Caki2 (cell line): ENCODE measurements around the gene MT3. TPM values are rescaled to one million over a fixed set of nuclear protein-coding genes. Genes with fewer than 3 reads are reported as not detected.
"Not testable (repeated sequence)": the region's sequence is repeated elsewhere in the genome, so short reads cannot be mapped to it uniquely, and the experiment has no call there.

Experiments used
- DNase-seq: peaks from one replicate; pipeline ENCODE4 v3.0.0-alpha.2; 2015; ENCODE audit warnings: low read depth
- in situ Hi-C: cut with HindIII; loops from 2 replicates; pipeline ENCODE4 v1.10.0; 2016; ENCODE audit warnings: low sequenced_read_pairs, low pct_unique_long_range_greater_than_20kb, mixed read lengths
- total RNA-seq: library from RNA; depleted of rRNA; stranded (reverse); fragments of >200 nt; shearing (Covaris generic); gene quantifications from 2 replicates; pipeline ENCODE4 v1.2.3, GENCODE V29; 2014; ENCODE audit warnings: low replicate concordance

Gene MT3
- total RNA-seq, 1 experiment from 2014 or later, result not detected

- peak; percentile 81 for DNase-seq
- in situ Hi-C loops, result no loop called here
Measured at GRCh38 chr16:56607109-56607618, 17.8 kb downstream of the MT3 start.

GRCh38 chr16:56607675-56608042 is 18.3 kb downstream of the MT3 start:
- no peak for DNase-seq
- in situ Hi-C loops, result no loop called here

- in situ Hi-C loops, result no loop called here
- peak; percentile 94 for DNase-seq
Measured at GRCh38 chr16:56608043-56608875, 18.9 kb downstream of the MT3 start, which contains the start of gene MT2A. Gene MT2A (plus strand): TSS chr16:56608584. CDS start chr16:56608656, 72 bp downstream.

- no peak for DNase-seq
- in situ Hi-C loops, result no loop called here
Measured at GRCh38 chr16:56608876-56609462, 19.6 kb downstream of the MT3 start.

- in situ Hi-C loops, result no loop called here
- DNase-seq, result peak; percentile 65
Measured at GRCh38 chr16:56609463-56609921, 20.2 kb downstream of the MT3 start.

- peak; percentile 92 for DNase-seq
- in situ Hi-C loops, result no loop called here
Measured at GRCh38 chr16:56610017-56610608, 20.8 kb downstream of the MT3 start.

GRCh38 chr16:56610609-56611111 is 21.3 kb downstream of the MT3 start:
- no peak for DNase-seq
- in situ Hi-C loops, result no loop called here

GRCh38 chr16:56611281-56611833 is 22.0 kb downstream of the MT3 start:
- peak; percentile 89 for DNase-seq
- in situ Hi-C loops, result no loop called here

- in situ Hi-C loops, result no loop called here
- no peak for DNase-seq
Measured at GRCh38 chr16:56613706-56614105, 24.4 kb downstream of the MT3 start.

- peak; percentile 82 for DNase-seq
- in situ Hi-C loops, result no loop called here
Measured at GRCh38 chr16:56614549-56614991, 25.2 kb downstream of the MT3 start.

- in situ Hi-C loops, result no loop called here
- DNase-seq, result no peak
Measured at GRCh38 chr16:56615353-56615752, 26.0 kb downstream of the MT3 start.

GRCh38 chr16:56616608-56617211 is 27.4 kb downstream of the MT3 start:
- in situ Hi-C loops, result no loop called here
- DNase-seq, result no peak

GRCh38 chr16:56617212-56618085 is 28.1 kb downstream of the MT3 start:
- in situ Hi-C loops, result no loop called here
- peak; percentile 60 for DNase-seq

- in situ Hi-C loops, result no loop called here
- DNase-seq, result no peak
Measured at GRCh38 chr16:56618138-56618537, 28.8 kb downstream of the MT3 start.

GRCh38 chr16:56620339-56620897 is 31.1 kb downstream of the MT3 start:
- in situ Hi-C loops, result no loop called here
- DNase-seq, result no peak

- in situ Hi-C loops, DNase-seq: not testable (repeated sequence)
Measured at GRCh38 chr16:56621665-56622445, 32.5 kb downstream of the MT3 start.
